HG03460 (cell line): ENCODE measurements around the gene EIF5A2.

ENCODE experiments used
- ATAC-seq: cut with Tn5 transposase; IDR thresholded peaks from one replicate; pipeline ENCODE4 v1.9.1; 2021; ENCODE audit not compliant: unreplicated experiment

The EIF5A2 gene

GRCh38 chr3:170862618-170863374 lies 45.6 kb downstream of the EIF5A2 start:
- no peak for ATAC-seq

GRCh38 chr3:170858599-170858998 lies 49.8 kb downstream of the EIF5A2 start:
- ATAC-seq = no peak

- ATAC-seq = no peak
Measured at GRCh38 chr3:170852324-170852723, 56.1 kb downstream of the EIF5A2 start.

GRCh38 chr3:170848292-170848917 lies 60.0 kb downstream of the EIF5A2 start:
- ATAC-seq = no peak

- ATAC-seq = no peak
Measured at GRCh38 chr3:170844377-170844776, 64.1 kb downstream of the EIF5A2 start.

- no peak for ATAC-seq
Measured at GRCh38 chr3:170840291-170840859, 68.1 kb downstream of the EIF5A2 start.

GRCh38 chr3:170839518-170840100 lies 68.8 kb downstream of the EIF5A2 start:
- no peak for ATAC-seq
